ENCODE measurements around the gene SLC23A2.

The SLC23A2 gene

GRCh38 chr20:4835244-4836177, 165.8 kb downstream of the SLC23A2 start:
- TF ChIP-seq CTCF (IDR thresholded peaks at IDR 0.05; ENCODE audit: low read depth, low read length, missing control alignments) = no peak
- DNase-seq (ENCODE audit: extremely low read depth, low read depth) = no peak
- no peak overlapping the region for H3K4me3 ChIP-seq (replicated peaks; ENCODE audit: low read depth, low read length)

GRCh38 chr20:4833074-4833728, 168.1 kb downstream of the SLC23A2 start:
- no peak for DNase-seq (ENCODE audit: extremely low read depth, low read depth)
- H3K4me3 ChIP-seq (replicated peaks; ENCODE audit: low read depth, low read length) = no peak overlapping the region
- no peak for TF ChIP-seq CTCF (IDR thresholded peaks at IDR 0.05; ENCODE audit: low read depth, low read length, missing control alignments)

GRCh38 chr20:4832469-4832868, 168.8 kb downstream of the SLC23A2 start:
- H3K4me3 ChIP-seq (replicated peaks; ENCODE audit: low read depth, low read length) = no peak overlapping the region
- TF ChIP-seq CTCF (IDR thresholded peaks at IDR 0.05; ENCODE audit: low read depth, low read length, missing control alignments) = no peak
- no peak for DNase-seq (ENCODE audit: extremely low read depth, low read depth)

GRCh38 chr20:4830696-4831095, 170.6 kb downstream of the SLC23A2 start:
- no peak overlapping the region for H3K4me3 ChIP-seq (replicated peaks; ENCODE audit: low read depth, low read length)
- DNase-seq (ENCODE audit: extremely low read depth, low read depth) = no peak
- no peak for TF ChIP-seq CTCF (IDR thresholded peaks at IDR 0.05; ENCODE audit: low read depth, low read length, missing control alignments)

- no peak for TF ChIP-seq CTCF (IDR thresholded peaks at IDR 0.05; ENCODE audit: low read depth, low read length, missing control alignments)
- no peak for DNase-seq (ENCODE audit: extremely low read depth, low read depth)
- H3K4me3 ChIP-seq (replicated peaks; ENCODE audit: low read depth, low read length) = no peak overlapping the region
Measured at GRCh38 chr20:4830259-4830658, 171.1 kb downstream of the SLC23A2 start.

GRCh38 chr20:4829514-4830215, 171.6 kb downstream of the SLC23A2 start:
- TF ChIP-seq CTCF (IDR thresholded peaks at IDR 0.05; ENCODE audit: low read depth, low read length, missing control alignments) = no peak
- no peak overlapping the region for H3K4me3 ChIP-seq (replicated peaks; ENCODE audit: low read depth, low read length)
- DNase-seq (ENCODE audit: extremely low read depth, low read depth) = no peak
